ENCODE results near the gene MEIG1. TPM values are rescaled to one million over a fixed set of nuclear protein-coding genes. Genes with fewer than 3 reads are reported as not detected.
A peak's percentile ranks its signal among the peaks of the same experiment; 100 is the strongest.

MEIG1 gene
- polyA plus RNA-seq, 1 donor from 2014 or later = 2.0 TPM

- no peak overlapping the region for H3K9ac ChIP-seq (ENCODE audit: low read length)
- no peak overlapping the region for H3K27ac ChIP-seq (ENCODE audit: low read length)
- H3K4me2 ChIP-seq (ENCODE audit: low read length) = peak overlapping the region; percentile 66
- no peaks in the 10 kb centered on the region for H3K9me3 ChIP-seq (ENCODE audit: low read length)
- no peaks in the 10 kb centered on the region for H3K36me3 ChIP-seq (ENCODE audit: insufficient read depth, low read length)
- H3F3A ChIP-seq (ENCODE audit: insufficient read depth, low read length, poor library complexity, severe bottlenecking) = no peaks in the 10 kb centered on the region
- no peaks in the 10 kb centered on the region for H3K27me3 ChIP-seq (ENCODE audit: insufficient read depth, low read depth, low read length)
- no peaks in the 10 kb centered on the region for H3K79me2 ChIP-seq (replicated peaks; ENCODE audit: insufficient read depth, low read length)
- H3K9me2 ChIP-seq (ENCODE audit: insufficient read depth, low read length) = no peaks in the 10 kb centered on the region
- no peak overlapping the region for H2AFZ ChIP-seq (ENCODE audit: low read depth, low read length)
- H3K4me3 ChIP-seq (ENCODE audit: low read length) = peak overlapping the region; percentile 87
- H4K20me1 ChIP-seq (ENCODE audit: insufficient read depth) = no peaks in the 10 kb centered on the region
- TF ChIP-seq CTCF (IDR thresholded peaks at IDR 0.05; ENCODE audit: poor library complexity, severe bottlenecking) (no peak), REST (IDR thresholded peaks at IDR 0.05; ENCODE audit: borderline replicate concordance) (no peak), EZH2 (IDR thresholded peaks at IDR 0.05; ENCODE audit: borderline replicate concordance, insufficient read depth, low read length, poor library complexity, severe bottlenecking) (no peak), SMC3 (conservative IDR thresholded peaks at IDR 0.05; ENCODE audit: poor library complexity) (no peak), MXI1 (conservative IDR thresholded peaks at IDR 0.05; ENCODE audit: poor library complexity, severe bottlenecking) (no peak), POLR2AphosphoS5 (IDR thresholded peaks at IDR 0.05) (no peak), TAF1 (IDR thresholded peaks at IDR 0.05; ENCODE audit: low read depth) (no peak)
Observed at GRCh38 chr10:14954934-14955333, 4.3 kb upstream of the MEIG1 start.

- TF ChIP-seq TAF1 (IDR thresholded peaks at IDR 0.05; ENCODE audit: low read depth) = no peak
- TF ChIP-seq EP300 (conservative IDR thresholded peaks at IDR 0.05; ENCODE audit: poor library complexity, severe bottlenecking) = no peak
- TF ChIP-seq EZH2 (IDR thresholded peaks at IDR 0.05; ENCODE audit: borderline replicate concordance, insufficient read depth, low read length, poor library complexity, severe bottlenecking) = no peak
- no peak for TF ChIP-seq POLR2AphosphoS5 (IDR thresholded peaks at IDR 0.05)
- no peaks in the 10 kb centered on the region for H3K27me3 ChIP-seq (ENCODE audit: insufficient read depth, low read depth, low read length)
- peak overlapping the region; percentile 69 for H3K4me2 ChIP-seq (ENCODE audit: low read length)
- no peaks in the 10 kb centered on the region for H3K9me2 ChIP-seq (ENCODE audit: insufficient read depth, low read length)
- peak overlapping the region; percentile 94 for H3K4me3 ChIP-seq (ENCODE audit: low read length)
- no peaks in the 10 kb centered on the region for H3K36me3 ChIP-seq (ENCODE audit: insufficient read depth, low read length)
- H3K9ac ChIP-seq (ENCODE audit: low read length) = peak overlapping the region; percentile 93
- H2AFZ ChIP-seq (ENCODE audit: low read depth, low read length) = peak overlapping the region; percentile 97
- peak overlapping the region; percentile 97 for H3K27ac ChIP-seq (ENCODE audit: low read length)
- no peaks in the 10 kb centered on the region for H3K79me2 ChIP-seq (replicated peaks; ENCODE audit: insufficient read depth, low read length)
- no peaks in the 10 kb centered on the region for H4K20me1 ChIP-seq (ENCODE audit: insufficient read depth)
- no peaks in the 10 kb centered on the region for H3K9me3 ChIP-seq (ENCODE audit: low read length)
- no peaks in the 10 kb centered on the region for H3F3A ChIP-seq (ENCODE audit: insufficient read depth, low read length, poor library complexity, severe bottlenecking)
Observed at GRCh38 chr10:14958872-14959220, 342 bp upstream of the MEIG1 start.

- H3K27ac ChIP-seq (ENCODE audit: low read length) = no peak overlapping the region
- no peaks in the 10 kb centered on the region for H3K9me2 ChIP-seq (ENCODE audit: insufficient read depth, low read length)
- no peaks in the 10 kb centered on the region for H3F3A ChIP-seq (ENCODE audit: insufficient read depth, low read length, poor library complexity, severe bottlenecking)
- no peak overlapping the region for H3K9ac ChIP-seq (ENCODE audit: low read length)
- no peaks in the 10 kb centered on the region for H4K20me1 ChIP-seq (ENCODE audit: insufficient read depth)
- TF ChIP-seq REST (IDR thresholded peaks at IDR 0.05; ENCODE audit: borderline replicate concordance) (no peak), MXI1 (conservative IDR thresholded peaks at IDR 0.05; ENCODE audit: poor library complexity, severe bottlenecking) (no peak), RAD21 (conservative IDR thresholded peaks at IDR 0.05) (no peak), EZH2 (IDR thresholded peaks at IDR 0.05; ENCODE audit: borderline replicate concordance, insufficient read depth, low read length, poor library complexity, severe bottlenecking) (no peak), SMC3 (conservative IDR thresholded peaks at IDR 0.05; ENCODE audit: poor library complexity) (no peak), EP300 (conservative IDR thresholded peaks at IDR 0.05; ENCODE audit: poor library complexity, severe bottlenecking) (no peak), POLR2AphosphoS5 (IDR thresholded peaks at IDR 0.05) (no peak), TAF1 (IDR thresholded peaks at IDR 0.05; ENCODE audit: low read depth) (no peak), CTCF (IDR thresholded peaks at IDR 0.05; ENCODE audit: poor library complexity, severe bottlenecking) (no peak)
- H3K27me3 ChIP-seq (ENCODE audit: insufficient read depth, low read depth, low read length) = no peaks in the 10 kb centered on the region
- no peaks in the 10 kb centered on the region for H3K36me3 ChIP-seq (ENCODE audit: insufficient read depth, low read length)
- no peak overlapping the region for H3K4me2 ChIP-seq (ENCODE audit: low read length)
- H3K9me3 ChIP-seq (ENCODE audit: low read length) = no peaks in the 10 kb centered on the region
- no peak overlapping the region for H2AFZ ChIP-seq (ENCODE audit: low read depth, low read length)
- H3K4me3 ChIP-seq (ENCODE audit: low read length) = no peak overlapping the region
- no peaks in the 10 kb centered on the region for H3K79me2 ChIP-seq (replicated peaks; ENCODE audit: insufficient read depth, low read length)
Observed at GRCh38 chr10:14967897-14968296, 8.7 kb downstream of the MEIG1 start.
